Prostate gland (tissue), 2 donors: ENCODE results near the gene TEX2. TPM values are rescaled to one million over a fixed set of nuclear protein-coding genes. Genes with fewer than 3 reads are reported as not detected.

Source experiments
- DNase-seq: peaks from one replicate; pipeline ENCODE4 v3.0.0-alpha.2; 2019; ENCODE audit warnings: low spot score
- H3K27ac ChIP-seq, 2 donors: fragments of 200-600 bp; sonication (generic); 2 replicates each; pipeline ENCODE4 v1.5.1; 2017 to 2019
- H3K27me3 ChIP-seq: fragments of 200-600 bp; sonication (generic); replicated peaks from 2 replicates; pipeline ENCODE4 v1.5.1; 2019; ENCODE audit not compliant: insufficient read depth
- H3K36me3 ChIP-seq, 2 donors: fragments of 200-600 bp; sonication (generic); 1 replicate in 1 of 2; 2 replicates in 1 of 2; pipeline versions ENCODE4 v1.5.1 to v1.8.1; 2017 to 2019
- H3K4me1 ChIP-seq: fragments of 200-600 bp; sonication (generic); replicated peaks from 2 replicates; pipeline ENCODE4 v1.5.1; 2019
- H3K4me3 ChIP-seq, 2 donors: fragments of 200-600 bp; sonication (generic); 2 replicates each; pipeline ENCODE4 v1.5.1; 2017 to 2019
- H3K9me3 ChIP-seq: fragments of 200-600 bp; sonication (generic); 2 replicates; pipeline ENCODE4 v1.5.1; 2017
- CTCF ChIP-seq, 4 experiments: fragments of 200-600 bp in 2 of 4; fragments of 450-650 bp in 2 of 4; sonication (generic) in 2 of 4; IDR thresholded peaks; 1 replicate in 3 of 4; 2 replicates in 1 of 4; pipeline ENCODE4 v1.5.1; 2016 to 2019; ENCODE audit warnings: antibody characterized with exemption in 4 of 4, mild to moderate bottlenecking in 2 of 4, moderate library complexity in 2 of 4
- POLR2A ChIP-seq: fragments of 450-650 bp; IDR thresholded peaks from one replicate; pipeline ENCODE4 v1.6.1; 2016; ENCODE audit warnings: antibody characterized with exemption, mild to moderate bottlenecking
- POLR2AphosphoS5 ChIP-seq: sonication (generic); formaldehyde crosslinking; IDR thresholded peaks from one replicate; pipeline ENCODE4 v1.6.1; 2017; ENCODE audit warnings: antibody characterized with exemption
- WGBS: methylation state at CpG from one replicate; pipeline ENCODE4 v1.1.5; 2018; 5-methylcytosine and 5-hydroxymethylcytosine counted together
- intact Hi-C: fragments of 100-400 bp; cut with DNase I; formaldehyde crosslinking; loops from one replicate; pipeline ENCODE4 v1.14.2; 2022
- total RNA-seq, 2 donors: library from RNA; depleted of rRNA; stranded (reverse); fragments of >200 nt; gene quantifications; one replicate each; pipeline ENCODE4 v1.1.0, GENCODE V29; 2016

The TEX2 gene
- total RNA-seq, 2 donors from 2014 or later, result 31.3 to 43.8 TPM

DNA sequence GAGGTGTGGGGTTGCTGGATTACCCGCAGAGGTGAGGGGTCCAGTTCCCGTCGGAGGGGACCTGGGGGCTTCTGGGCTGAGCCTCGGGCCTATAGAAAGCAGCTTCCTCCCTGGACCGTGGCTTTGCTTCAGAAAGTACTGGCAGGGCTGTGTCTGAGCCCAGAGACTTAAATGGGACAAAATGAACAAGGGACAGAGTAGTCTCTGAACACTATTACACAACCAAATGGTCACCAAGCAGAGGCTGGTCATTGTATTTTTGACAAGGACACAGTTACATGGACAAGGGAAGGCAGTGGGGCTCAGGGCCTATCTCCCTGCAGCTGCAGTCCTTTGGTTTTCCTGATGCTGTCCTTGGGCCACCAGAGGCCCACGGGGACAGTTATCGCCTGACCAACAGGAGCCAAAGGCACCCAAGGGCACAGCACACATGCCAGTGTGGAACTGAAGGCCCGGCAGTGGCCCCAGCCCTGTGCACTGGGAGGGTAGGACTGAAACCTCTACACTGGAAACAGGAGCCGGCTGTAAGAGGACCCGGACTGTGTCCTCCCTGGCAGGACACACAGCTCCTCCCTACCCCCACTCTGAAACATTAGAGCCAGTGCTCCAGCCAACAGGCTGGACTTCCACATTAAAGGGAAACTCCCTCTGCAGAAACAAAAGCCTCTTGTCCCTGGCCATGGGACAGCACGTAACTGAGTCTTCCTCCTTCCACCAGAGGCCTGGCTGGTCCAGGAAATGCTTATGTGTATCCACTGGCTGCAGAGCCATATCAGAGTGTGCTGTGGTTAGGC lies 107.1 kb downstream of the TEX2 start:
- peaks cover 15% of the 10 kb centered on the region for H3K4me1 ChIP-seq
- no peaks in the 10 kb centered on the region for H3K36me3 ChIP-seq
- WGBS, result 57% methylated on average over 11 of the region's 11 CpGs
- H3K9me3 ChIP-seq, result no peaks in the 10 kb centered on the region
- intact Hi-C loops, result no loop called here
- TF ChIP-seq CTCF (IDR thresholded peaks at IDR 0.05) (peak in 1 of 4 experiments; percentile 40), POLR2A (no peak), POLR2AphosphoS5 (peak; percentile 93)
- H3K27ac ChIP-seq, result peak overlapping the region; percentile 60 to 80
- H3K4me3 ChIP-seq, result no peak overlapping the region
- DNase-seq, result peak; percentile 86
- no peaks in the 10 kb centered on the region for H3K27me3 ChIP-seq

GRCh38 chr17:64155129-64155528 lies 107.9 kb downstream of the TEX2 start:
- DNase-seq, result no peak
- WGBS, result 91% methylated on average over 7 of the region's 7 CpGs
- TF ChIP-seq POLR2A (no peak), CTCF (IDR thresholded peaks at IDR 0.05) (no peak), POLR2AphosphoS5 (no peak)
- intact Hi-C loops, result no loop called here
- Histone ChIP-seq H3K27me3 (no peaks in the 10 kb centered on the region), H3K27ac (peak overlapping the region in 1 of 2 donors; percentile 80), H3K4me3 (no peak overlapping the region), H3K4me1 (peaks cover 15% of the 10 kb centered on the region), H3K9me3 (no peaks in the 10 kb centered on the region), H3K36me3 (no peaks in the 10 kb centered on the region)

GRCh38 chr17:64154717-64155116 lies 108.3 kb downstream of the TEX2 start:
- H3K27me3 ChIP-seq, result no peaks in the 10 kb centered on the region
- intact Hi-C loops, result loop anchor here (5.0 kb wide), 1 partner anchor 128 kb away; no protein-coding TSS in a partner anchor
- H3K4me1 ChIP-seq, result peaks cover 15% of the 10 kb centered on the region
- TF ChIP-seq POLR2AphosphoS5, result no peak
- TF ChIP-seq CTCF (IDR thresholded peaks at IDR 0.05), result no peak
- TF ChIP-seq POLR2A, result no peak
- H3K9me3 ChIP-seq, result no peaks in the 10 kb centered on the region
- no peak overlapping the region for H3K4me3 ChIP-seq
- WGBS, result 62% methylated on average over 9 of the region's 9 CpGs
- no peak for DNase-seq
- no peaks in the 10 kb centered on the region for H3K36me3 ChIP-seq
- H3K27ac ChIP-seq, result peak overlapping the region in 1 of 2 donors; percentile 36

GRCh38 chr17:64154313-64154695 lies 108.8 kb downstream of the TEX2 start:
- intact Hi-C loops, result loop anchor here (5.0 kb wide), 1 partner anchor 128 kb away; no protein-coding TSS in a partner anchor
- Histone ChIP-seq H3K36me3 (no peaks in the 10 kb centered on the region), H3K9me3 (no peaks in the 10 kb centered on the region), H3K4me3 (no peak overlapping the region), H3K4me1 (peaks cover 15% of the 10 kb centered on the region), H3K27ac (peak overlapping the region in 1 of 2 donors; percentile 36), H3K27me3 (no peaks in the 10 kb centered on the region)
- WGBS, result 28% methylated on average over 4 of the region's 4 CpGs
- no peak for TF ChIP-seq POLR2AphosphoS5
- TF ChIP-seq POLR2A, result no peak
- no peak for TF ChIP-seq CTCF (IDR thresholded peaks at IDR 0.05)
- DNase-seq, result no peak
